ENCODE results near the gene FGD5. TPM values are rescaled to one million over a fixed set of nuclear protein-coding genes. Genes with fewer than 3 reads are reported as not detected.

The FGD5 gene
- polyA plus RNA-seq, 1 of the 3 experiments (the other 2 are of a cell fraction): not detected

- POLR2A ChIA-PET: no interaction called here
- Histone ChIP-seq H3K4me2 (no peak overlapping the region), H3K27ac (ENCODE audit: low read depth in 2 of 2, low read length in 1 of 2) (no peak overlapping the region; a peak in 1 of 4 replicates), H3K4me3 (ENCODE audit: low read depth in 2 of 2, low read length in 1 of 2) (no peak overlapping the region), H3K79me2 (ENCODE audit: insufficient read depth) (no peaks in the 10 kb centered on the region), H3K9me3 (no peaks in the 10 kb centered on the region), H2AFZ (ENCODE audit: low read depth) (no peak overlapping the region), H3K36me3 (replicated peaks in 1 of 2; ENCODE audit: control insufficient read depth in 1 of 2, insufficient read depth in 2 of 2, low read length in 1 of 2) (no peaks in the 10 kb centered on the region), H3K27me3 (ENCODE audit: insufficient read depth) (no peaks in the 10 kb centered on the region), H3K4me1 (ENCODE audit: control insufficient read depth in 1 of 2, insufficient read depth in 2 of 2, low read depth in 1 of 2, low read length in 1 of 2) (peaks cover 0 to 24% of the 10 kb centered on the region in 2 experiments; a peak in 1 of 4 replicates), H3F3A (replicated peaks; ENCODE audit: insufficient read depth) (no peaks in the 10 kb centered on the region), H3K9me2 (no peaks in the 10 kb centered on the region), H4K20me1 (ENCODE audit: insufficient read depth) (no peaks in the 10 kb centered on the region), H3K9ac (no peak overlapping the region)
- no peak for DNase-seq
- CTCF ChIA-PET: interaction anchor here (0.8 kb wide), 1 partner anchor 19 kb away, joined by 4 read pairs; no protein-coding TSS in a partner anchor
- WGBS (ENCODE audit: low lambda C conversion rate): 63% methylated on average over 10 of the region's 10 CpGs
- TF ChIP-seq USF2 (IDR thresholded peaks at IDR 0.05; ENCODE audit: borderline replicate concordance, low read depth, low read length) (no peak), CTCF (IDR thresholded peaks at IDR 0.05) (no peak), EZH2phosphoT487 (IDR thresholded peaks at IDR 0.05; ENCODE audit: borderline replicate concordance, low read depth) (no peak), ZBTB33 (IDR thresholded peaks at IDR 0.05; ENCODE audit: borderline replicate concordance, low read depth) (no peak), PBX3 (IDR thresholded peaks at IDR 0.05) (no peak), NRF1 (IDR thresholded peaks at IDR 0.05; ENCODE audit: low read depth, low read length) (no peak), RXRA (IDR thresholded peaks at IDR 0.05; ENCODE audit: borderline replicate concordance, low read depth) (no peak), TEAD4 (IDR thresholded peaks at IDR 0.05; ENCODE audit: borderline replicate concordance, insufficient read depth) (no peak), GATA2 (CRISPR knock-in tag; IDR thresholded peaks at IDR 0.05) (no peak), TAF1 (IDR thresholded peaks at IDR 0.05; ENCODE audit: borderline replicate concordance, low read depth, low read length) (no peak), NFIC (IDR thresholded peaks at IDR 0.05; ENCODE audit: borderline replicate concordance) (no peak), USF1 (IDR thresholded peaks at IDR 0.05; ENCODE audit: borderline replicate concordance, low read depth) (no peak), FOXM1 (IDR thresholded peaks at IDR 0.05; ENCODE audit: low read depth) (no peak), REST (IDR thresholded peaks at IDR 0.05; ENCODE audit: low read depth, low read length) (no peak), TCF12 (IDR thresholded peaks at IDR 0.05) (no peak), GABPA (IDR thresholded peaks at IDR 0.05; ENCODE audit: low read depth) (no peak), YY1 (IDR thresholded peaks at IDR 0.05; ENCODE audit: low read depth) (no peak), RFX5 (IDR thresholded peaks at IDR 0.05; ENCODE audit: low read length) (no peak)
Measured at GRCh38 chr3:14880447-14881106, 61.8 kb downstream of the FGD5 start.

Data from SK-N-SH (cell line).